Activated gamma-delta T cell (primary cell): ENCODE measurements around the gene BEX4.

Experiments
- DNase-seq: peaks from one replicate; lab custom pipeline; 2025; lab: John Stamatoyannopoulos, UW

The BEX4 gene

DNA sequence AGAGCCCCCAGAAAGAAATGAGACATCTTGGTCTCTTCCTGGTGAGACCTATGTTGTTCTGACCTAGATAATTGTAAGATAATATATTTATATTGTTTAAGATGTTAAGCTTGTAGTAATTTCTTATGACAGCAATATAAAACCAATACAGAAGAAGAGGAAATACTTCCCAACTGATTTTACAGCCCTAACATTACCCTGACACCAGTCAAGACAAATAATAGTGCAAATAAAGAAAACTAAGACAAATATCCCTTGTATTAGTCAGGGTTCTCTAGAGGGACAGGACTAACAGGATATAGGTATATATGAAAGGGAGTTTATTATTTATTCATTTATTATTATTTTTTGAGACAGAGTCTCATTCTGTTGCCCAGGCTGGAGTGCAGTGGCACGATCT, 21.4 kb downstream of the BEX4 start:
- no peak for DNase-seq

DNA sequence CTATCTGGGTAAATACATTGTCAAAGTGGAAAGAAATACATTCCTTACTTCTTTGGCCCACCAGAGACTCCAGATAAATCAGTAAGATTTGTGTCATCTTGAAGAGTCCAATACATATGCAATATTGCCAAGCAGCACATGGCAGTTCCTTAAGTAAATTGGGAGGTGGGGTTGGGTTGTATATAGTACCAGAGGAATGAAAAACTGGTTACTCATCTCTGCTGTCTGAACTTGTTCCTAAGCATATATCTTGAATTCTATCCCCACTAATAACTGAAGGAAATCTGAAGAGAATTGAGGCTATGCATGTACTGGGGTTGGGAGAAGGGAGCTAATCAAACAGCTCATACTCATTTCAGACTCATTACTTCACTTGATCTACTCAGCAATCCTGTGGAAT, 25.2 kb downstream of the BEX4 start:
- no peak for DNase-seq

DNA sequence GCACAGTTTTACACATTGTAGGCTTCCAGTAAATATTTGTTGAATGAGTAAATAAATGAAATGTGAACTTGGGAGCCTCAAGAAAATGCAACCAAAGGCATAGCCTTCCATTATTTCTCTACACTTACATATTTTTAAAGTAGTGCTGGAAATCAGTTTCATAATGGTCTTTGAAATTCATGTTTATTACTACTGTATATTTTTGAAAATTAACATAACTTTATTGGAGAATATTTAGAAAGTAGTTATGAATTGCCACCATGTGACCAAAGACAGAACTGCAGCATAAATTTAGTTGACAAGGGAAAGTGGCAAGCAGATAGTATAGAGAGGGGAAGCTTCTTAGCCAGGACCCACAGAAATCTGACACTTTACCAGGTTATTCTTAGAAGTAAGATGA, 33.6 kb downstream of the BEX4 start:
- no peak for DNase-seq

DNA sequence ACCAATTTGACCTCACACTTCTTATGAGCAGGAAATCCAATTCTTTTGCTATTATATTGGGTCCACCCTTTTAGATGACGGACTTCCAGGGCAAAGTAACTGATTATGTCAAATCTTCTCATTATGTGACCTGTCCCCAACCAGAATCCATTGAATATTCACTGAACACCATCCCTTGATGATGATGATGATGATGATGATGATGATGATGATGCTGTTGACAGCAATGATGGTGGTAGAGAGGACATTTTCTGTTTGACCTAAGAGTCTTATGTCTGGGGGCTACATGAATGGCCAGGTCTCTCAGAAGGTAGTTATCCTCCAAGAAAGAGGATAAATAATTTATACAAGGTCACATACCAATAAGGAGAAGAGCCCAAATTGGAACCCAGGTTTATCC, 34.9 kb downstream of the BEX4 start:
- no peak for DNase-seq

DNA sequence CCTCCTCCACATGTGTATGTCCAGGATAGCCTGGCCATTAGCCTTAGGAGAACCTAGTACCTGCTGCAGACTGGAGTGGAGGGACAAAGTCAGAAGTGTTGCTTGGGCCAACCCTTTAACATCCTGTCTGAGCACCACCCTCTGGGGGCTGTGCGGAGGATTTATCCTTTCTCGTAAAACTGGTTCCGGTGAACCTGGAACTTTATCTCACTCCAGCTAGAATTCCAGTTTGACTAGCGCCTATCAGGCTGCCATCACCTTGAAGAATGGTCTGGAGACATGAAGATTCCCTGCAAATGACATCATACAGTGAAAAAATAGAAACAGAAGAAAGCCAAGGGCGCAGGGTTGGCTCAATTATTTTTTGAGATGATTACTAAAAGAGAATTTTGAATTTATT, 36.1 kb downstream of the BEX4 start:
- DNase-seq, result no peak

DNA sequence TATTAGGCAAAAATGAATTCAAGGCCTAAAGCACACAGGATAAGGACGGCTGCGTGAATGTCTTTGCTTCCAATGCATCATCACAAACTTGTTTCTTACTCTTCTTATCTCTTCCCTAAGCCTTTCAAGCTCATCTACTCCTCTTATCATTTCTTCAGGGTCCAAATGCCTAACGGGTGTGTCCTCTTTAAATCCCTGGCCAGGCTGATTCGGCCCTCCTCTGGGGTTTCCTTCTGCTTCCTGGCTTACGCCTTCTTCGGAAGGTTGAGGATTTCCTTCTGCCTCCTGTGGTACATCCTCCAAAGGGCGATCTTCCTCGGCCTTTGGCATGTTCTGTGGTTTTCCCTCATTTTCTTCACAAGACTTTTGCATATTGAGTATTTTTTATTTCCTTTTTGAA, 38.7 kb downstream of the BEX4 start:
- DNase-seq, result no peak

DNA sequence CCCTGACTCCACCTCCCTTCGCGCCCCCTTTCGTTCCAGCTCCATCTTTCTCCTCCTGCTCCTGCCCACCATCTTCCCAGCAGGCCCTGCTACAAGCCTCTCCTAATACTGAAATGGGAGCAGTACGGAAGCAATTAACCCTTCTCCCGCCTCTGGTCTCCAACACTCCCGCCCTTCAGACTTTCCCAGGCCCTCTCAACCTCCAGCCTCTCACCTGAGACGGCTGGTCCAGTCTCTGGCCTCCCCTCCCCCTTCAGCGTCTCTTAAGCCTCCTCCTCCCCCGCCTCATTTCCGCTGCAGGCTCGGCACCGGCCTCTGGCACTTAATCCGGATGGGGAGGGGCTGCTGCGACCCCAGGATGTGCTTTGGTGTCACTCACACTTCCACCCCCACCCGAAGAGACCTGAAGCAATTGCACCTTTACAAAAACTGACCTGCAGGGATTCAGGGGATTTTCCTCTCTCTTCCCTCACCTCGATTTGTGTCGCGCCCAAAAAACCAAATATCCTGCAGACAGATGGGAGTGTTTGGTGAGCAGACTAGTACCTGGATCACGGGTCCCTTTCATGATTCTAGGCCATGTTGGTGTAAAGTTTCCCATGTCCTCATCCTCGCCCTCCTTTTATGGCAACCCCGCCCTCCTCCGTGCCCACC, 39.4 kb downstream of the BEX4 start:
- DNase-seq, result no peak

DNA sequence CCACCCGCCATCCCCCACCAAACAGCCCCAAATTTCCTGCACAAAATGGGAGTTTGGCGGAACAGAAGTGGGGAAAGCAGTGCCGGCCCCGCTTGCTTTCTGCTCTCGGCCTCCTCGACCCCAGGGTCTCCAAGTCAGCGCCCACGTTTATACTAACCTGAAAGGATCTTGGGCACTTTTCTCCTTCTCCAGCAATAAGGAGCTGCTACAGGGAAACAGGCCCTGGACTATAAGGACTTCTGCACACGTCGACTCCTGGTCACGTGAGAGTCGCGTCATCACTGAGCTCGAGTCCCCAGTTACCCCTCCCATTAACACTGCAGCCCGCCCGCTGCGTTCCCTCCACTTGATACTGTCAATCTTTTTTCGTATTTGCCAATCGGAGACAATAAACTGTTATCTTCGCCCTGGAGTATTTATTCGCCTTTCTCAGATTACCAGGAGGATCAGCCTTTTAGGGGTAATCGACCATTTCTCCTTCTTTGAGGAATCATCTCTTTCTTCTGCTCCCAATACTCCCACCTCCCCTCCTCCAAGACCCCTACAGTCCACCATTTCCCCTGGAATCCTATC, 40.1 kb downstream of the BEX4 start, which contains the start of gene TCEAL8:
Gene TCEAL8 (minus strand): TSS at position 235 of the 573 bp plus-strand sequence. CDS start 1,176 bp downstream, outside the sequence.
- no peak for DNase-seq

DNA sequence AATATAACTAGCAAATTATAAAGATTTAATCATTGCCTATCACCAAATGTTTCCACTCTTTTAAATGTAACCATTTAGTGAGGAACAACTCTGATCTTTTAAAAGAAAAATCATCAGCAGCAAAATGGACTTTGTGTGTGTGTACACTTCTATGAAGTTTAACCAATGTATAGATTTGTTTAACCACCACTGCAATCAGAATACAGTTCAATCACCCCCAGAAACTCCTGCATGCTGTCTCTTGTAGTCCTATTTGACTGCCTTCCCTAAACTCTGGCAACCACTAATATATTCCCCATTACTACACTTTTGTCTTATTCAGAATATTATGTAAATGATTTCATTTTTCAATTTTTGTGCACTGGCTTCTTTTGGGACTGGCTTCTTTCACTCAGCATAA, 41.7 kb downstream of the BEX4 start:
- no peak for DNase-seq

DNA sequence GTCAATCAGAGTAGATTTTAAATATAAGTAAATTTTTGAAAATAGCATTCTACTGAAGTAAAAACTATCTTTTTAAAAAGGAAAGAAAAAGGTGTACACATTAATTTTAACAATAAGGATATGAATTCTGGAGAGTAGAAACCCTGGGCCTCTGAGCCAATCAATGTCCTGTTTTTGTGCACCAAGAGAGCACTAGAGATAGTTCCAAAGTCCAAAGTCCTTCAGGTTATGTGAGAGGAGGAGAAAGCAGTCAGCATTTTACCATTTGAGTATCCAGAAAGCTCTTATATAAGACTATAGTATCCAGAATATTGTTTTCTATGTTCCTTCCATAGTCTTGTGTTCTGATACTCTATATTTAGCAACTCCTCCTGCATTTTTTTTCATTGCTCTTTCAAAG, 43.4 kb downstream of the BEX4 start:
- DNase-seq, result no peak
